Astrocyte of the spinal cord (primary cell): Measurements from ENCODE around the gene NCOA7.

ENCODE experiments used
- DNase-seq: peaks from one replicate; pipeline ENCODE4 v3.0.0; 2011; ENCODE audit warnings: low read depth, low spot score
- H3K4me3 ChIP-seq: 2 replicates; pipeline ENCODE4 v1.5.1; 2011; ENCODE audit warnings: low read depth, mild to moderate bottlenecking, low read length, moderate library complexity
- CTCF ChIP-seq: IDR thresholded peaks from 2 replicates; pipeline ENCODE4 v1.5.1; 2012; ENCODE audit warnings: low read depth, mild to moderate bottlenecking, low read length, inconsistent platforms
- in situ Hi-C: cut with HindIII; loops from 2 replicates; pipeline ENCODE4 v1.10.0; 2017; ENCODE audit warnings: low sequenced_read_pairs

Gene NCOA7

GRCh38 chr6:125806813-125807212 is 16.1 kb downstream of the NCOA7 start:
- no peak overlapping the region for H3K4me3 ChIP-seq
- no peak for DNase-seq
- TF ChIP-seq CTCF: no peak
- in situ Hi-C loops: no loop called here

- no peak for TF ChIP-seq CTCF
- in situ Hi-C loops: no loop called here
- no peak for DNase-seq
- H3K4me3 ChIP-seq: no peak overlapping the region
Observed at GRCh38 chr6:125807293-125807692, 16.5 kb downstream of the NCOA7 start.

GRCh38 chr6:125808060-125808459 is 17.3 kb downstream of the NCOA7 start:
- no peak overlapping the region for H3K4me3 ChIP-seq
- DNase-seq: no peak
- in situ Hi-C loops: no loop called here
- no peak for TF ChIP-seq CTCF

- in situ Hi-C loops: no loop called here
- DNase-seq: no peak
- H3K4me3 ChIP-seq: no peak overlapping the region
- no peak for TF ChIP-seq CTCF
Observed at GRCh38 chr6:125808591-125808990, 17.8 kb downstream of the NCOA7 start.

GRCh38 chr6:125809570-125810170 is 18.9 kb downstream of the NCOA7 start:
- no peak for DNase-seq
- no peak for TF ChIP-seq CTCF
- no peak overlapping the region for H3K4me3 ChIP-seq
- in situ Hi-C loops: no loop called here

GRCh38 chr6:125810445-125810844 is 19.7 kb downstream of the NCOA7 start:
- TF ChIP-seq CTCF: no peak
- in situ Hi-C loops: no loop called here
- no peak for DNase-seq
- H3K4me3 ChIP-seq: no peak overlapping the region

- no peak for DNase-seq
- no peak overlapping the region for H3K4me3 ChIP-seq
- in situ Hi-C loops: no loop called here
- no peak for TF ChIP-seq CTCF
Observed at GRCh38 chr6:125811259-125811658, 20.5 kb downstream of the NCOA7 start.
